Smooth muscle cell (in vitro differentiated cells): ENCODE results near the gene LDAF1. TPM values are rescaled to one million over a fixed set of nuclear protein-coding genes. Genes with fewer than 3 reads are reported as not detected.

Experiments used
- DNase-seq: peaks from one replicate; lab custom pipeline; 2025; ENCODE audit not compliant: unreplicated experiment; lab: John Stamatoyannopoulos, UW
- H2AFZ ChIP-seq: fragments of 200-600 bp; sonication (generic); 2 replicates; pipeline ENCODE4 v1.6.0; 2016; ENCODE audit warnings: antibody characterized with exemption, low read depth, mild to moderate bottlenecking
- H3F3A ChIP-seq: fragments of 200-600 bp; sonication (generic); 2 replicates; pipeline ENCODE4 v1.6.0; 2017; ENCODE audit warnings: antibody characterized with exemption, low read depth
- H3K27ac ChIP-seq: fragments of 200-600 bp; sonication (generic); 2 replicates; pipeline ENCODE4 v1.5.1; 2016; ENCODE audit warnings: low read depth, mild to moderate bottlenecking
- H3K27me3 ChIP-seq: fragments of 200-600 bp; sonication (generic); 2 replicates; pipeline ENCODE4 v1.6.1; 2016; ENCODE audit warnings: low read depth, mild to moderate bottlenecking
- H3K36me3 ChIP-seq: fragments of 200-600 bp; sonication (generic); 2 replicates; pipeline ENCODE4 v1.5.1; 2016; ENCODE audit warnings: low read depth
- H3K4me1 ChIP-seq: fragments of 200-600 bp; sonication (generic); 2 replicates; pipeline ENCODE4 v1.5.1; 2016; ENCODE audit warnings: low read depth
- H3K4me2 ChIP-seq: fragments of 200-600 bp; sonication (generic); 2 replicates; pipeline ENCODE4 v1.6.0; 2016; ENCODE audit warnings: mild to moderate bottlenecking
- H3K4me3 ChIP-seq: fragments of 200-600 bp; sonication (generic); 2 replicates; pipeline ENCODE4 v1.5.1; 2016; ENCODE audit warnings: mild to moderate bottlenecking
- H3K79me2 ChIP-seq: fragments of 200-600 bp; sonication (generic); 2 replicates; pipeline ENCODE4 v1.6.0; 2016; ENCODE audit warnings: low read depth, mild to moderate bottlenecking
- H3K9ac ChIP-seq: fragments of 200-600 bp; sonication (generic); 2 replicates; pipeline ENCODE4 v1.6.0; 2016; ENCODE audit warnings: low read depth
- H3K9me3 ChIP-seq: fragments of 200-600 bp; sonication (generic); replicated peaks from 2 replicates; pipeline ENCODE4 v1.5.1; 2016; ENCODE audit warnings: low read depth
- H4K20me1 ChIP-seq: fragments of 200-600 bp; sonication (generic); 2 replicates; pipeline ENCODE4 v1.6.0; 2016; ENCODE audit warnings: low read depth
- CTCF ChIP-seq: fragments of 200-600 bp; sonication (generic); IDR thresholded peaks from 2 replicates; pipeline ENCODE4 v1.5.1; 2017; ENCODE audit warnings: borderline replicate concordance, mild to moderate bottlenecking, antibody characterized with exemption; ENCODE audit not compliant: insufficient read depth, poor library complexity, severe bottlenecking
- WGBS: methylation state at CpG from one replicate; pipeline ENCODE4 v1.1.7; 2016; ENCODE audit warnings: low lambda C conversion rate; 5-methylcytosine and 5-hydroxymethylcytosine counted together
- polyA plus RNA-seq: library from polyadenylated mRNA; unstranded; fragments of >200 nt; fragmentation: Nextera tagmentation; extraction: Ambion mirVana; gene quantifications from 2 replicates; pipeline ENCODE4 v1.2.1, GENCODE V29; 2016
- total RNA-seq: library from RNA; depleted of rRNA; stranded (reverse); fragments of >200 nt; gene quantifications from 2 replicates; pipeline ENCODE4 v1.2.3, GENCODE V29; 2014

Gene LDAF1
- total and polyA plus RNA-seq, 2 experiments from 2014 or later, result 16.2 to 21.0 TPM

- 6% methylated on average over 27 of the region's 27 CpGs for WGBS
- Histone ChIP-seq H3K79me2 (no peaks in the 10 kb centered on the region), H3K9ac (peak overlapping the region; percentile 4), H3K4me3 (peak overlapping the region; percentile 75), H3F3A (no peaks in the 10 kb centered on the region), H4K20me1 (peaks cover 3% of the 10 kb centered on the region), H3K9me3 (no peaks in the 10 kb centered on the region), H3K27ac (no peak overlapping the region), H2AFZ (peak overlapping the region; percentile 83), H3K36me3 (no peaks in the 10 kb centered on the region), H3K4me1 (peaks cover 4% of the 10 kb centered on the region), H3K27me3 (no peaks in the 10 kb centered on the region), H3K4me2 (peak overlapping the region; percentile 94)
- no peak for TF ChIP-seq CTCF
- no peak for DNase-seq
Measured at GRCh38 chr16:21159281-21159951, 942 bp downstream of the LDAF1 start.

- DNase-seq, result no peak
- WGBS, result 68% methylated on average over 1 of the region's 1 CpG
- peaks cover 3% of the 10 kb centered on the region for H4K20me1 ChIP-seq
- no peak overlapping the region for H3K9ac ChIP-seq
- H3K4me2 ChIP-seq, result peak overlapping the region; percentile 94
- no peaks in the 10 kb centered on the region for H3K27me3 ChIP-seq
- H3K4me3 ChIP-seq, result peak overlapping the region; percentile 75
- no peaks in the 10 kb centered on the region for H3F3A ChIP-seq
- no peaks in the 10 kb centered on the region for H3K9me3 ChIP-seq
- H3K4me1 ChIP-seq, result peaks cover 4% of the 10 kb centered on the region
- H2AFZ ChIP-seq, result no peak overlapping the region
- no peaks in the 10 kb centered on the region for H3K36me3 ChIP-seq
- H3K79me2 ChIP-seq, result no peaks in the 10 kb centered on the region
- no peak for TF ChIP-seq CTCF
- H3K27ac ChIP-seq, result no peak overlapping the region
Measured at GRCh38 chr16:21160276-21160675, 1.8 kb downstream of the LDAF1 start.

GRCh38 chr16:21161211-21161610 is 2.7 kb downstream of the LDAF1 start:
- Histone ChIP-seq H3K9ac (no peak overlapping the region), H3K4me3 (no peak overlapping the region), H3K79me2 (no peaks in the 10 kb centered on the region), H3K27ac (no peak overlapping the region), H3K9me3 (no peaks in the 10 kb centered on the region), H3K36me3 (no peaks in the 10 kb centered on the region), H3K4me1 (peaks cover 4% of the 10 kb centered on the region), H4K20me1 (peaks cover 3% of the 10 kb centered on the region), H3K27me3 (no peaks in the 10 kb centered on the region), H2AFZ (no peak overlapping the region), H3F3A (no peaks in the 10 kb centered on the region), H3K4me2 (no peak overlapping the region)
- 95% methylated on average over 2 of the region's 2 CpGs for WGBS
- no peak for DNase-seq
- no peak for TF ChIP-seq CTCF

GRCh38 chr16:21162661-21163151 is 4.2 kb downstream of the LDAF1 start:
- TF ChIP-seq CTCF, result no peak
- peaks cover 4% of the 10 kb centered on the region for H3K4me1 ChIP-seq
- H3K9ac ChIP-seq, result no peak overlapping the region
- H3K27me3 ChIP-seq, result no peaks in the 10 kb centered on the region
- H4K20me1 ChIP-seq, result peaks cover 3% of the 10 kb centered on the region
- H3K4me3 ChIP-seq, result no peak overlapping the region
- H3K27ac ChIP-seq, result no peak overlapping the region
- H3F3A ChIP-seq, result no peaks in the 10 kb centered on the region
- H3K36me3 ChIP-seq, result no peaks in the 10 kb centered on the region
- no peak overlapping the region for H3K4me2 ChIP-seq
- no peak for DNase-seq
- no peaks in the 10 kb centered on the region for H3K9me3 ChIP-seq
- 80% methylated on average over 7 of the region's 7 CpGs for WGBS
- no peaks in the 10 kb centered on the region for H3K79me2 ChIP-seq
- no peak overlapping the region for H2AFZ ChIP-seq
